Mononuclear cell (primary cell): Measurements from ENCODE around the gene GSDME. TPM values are rescaled to one million over a fixed set of nuclear protein-coding genes. Genes with fewer than 3 reads are reported as not detected.
"Not testable (repeated sequence)": the region's sequence is repeated elsewhere in the genome, so short reads cannot be mapped to it uniquely, and the experiment has no call there.

Experiments
- H3K27me3 ChIP-seq: 2 replicates; pipeline ENCODE4 v1.6.0; 2011; ENCODE audit warnings: low read length, control low read depth; ENCODE audit not compliant: insufficient read depth
- H3K4me1 ChIP-seq: 2 replicates; pipeline ENCODE4 v1.5.1; 2011; ENCODE audit warnings: mild to moderate bottlenecking, low read length, control low read depth; ENCODE audit not compliant: insufficient read depth
- H3K4me3 ChIP-seq: 2 replicates; pipeline ENCODE4 v1.5.1; 2011; ENCODE audit warnings: mild to moderate bottlenecking, low read length, moderate library complexity
- H3K9me3 ChIP-seq: 2 replicates; pipeline ENCODE4 v1.5.1; 2011; ENCODE audit warnings: low read depth, mild to moderate bottlenecking, control low read depth, low read length
- total RNA-seq: library from RNA; depleted of rRNA; stranded (reverse); fragments of >200 nt; gene quantifications from one replicate; pipeline ENCODE4 v1.2.3, GENCODE V29; 2012

The GSDME gene
- 0.84 TPM for total RNA-seq

- Histone ChIP-seq H3K9me3 (no peaks in the 10 kb centered on the region), H3K27me3 (peaks cover 61% of the 10 kb centered on the region), H3K4me1 (peaks cover 29% of the 10 kb centered on the region), H3K4me3 (peak within 1 kb of the TSS; percentile 34)
These were observed at the start of gene GSDME for GRCh38 chr7:24757353-24758275. Gene GSDME, minus strand, starts transcription at chr7:24757464. Its CDS starts 7,690 bp downstream, at chr7:24749774.

GRCh38 chr7:24802300-24802699, 45.0 kb upstream of the GSDME start:
- H3K4me3 ChIP-seq, result no peak overlapping the region
- no peaks in the 10 kb centered on the region for H3K9me3 ChIP-seq
- no peaks in the 10 kb centered on the region for H3K27me3 ChIP-seq
- no peaks in the 10 kb centered on the region for H3K4me1 ChIP-seq

DNA sequence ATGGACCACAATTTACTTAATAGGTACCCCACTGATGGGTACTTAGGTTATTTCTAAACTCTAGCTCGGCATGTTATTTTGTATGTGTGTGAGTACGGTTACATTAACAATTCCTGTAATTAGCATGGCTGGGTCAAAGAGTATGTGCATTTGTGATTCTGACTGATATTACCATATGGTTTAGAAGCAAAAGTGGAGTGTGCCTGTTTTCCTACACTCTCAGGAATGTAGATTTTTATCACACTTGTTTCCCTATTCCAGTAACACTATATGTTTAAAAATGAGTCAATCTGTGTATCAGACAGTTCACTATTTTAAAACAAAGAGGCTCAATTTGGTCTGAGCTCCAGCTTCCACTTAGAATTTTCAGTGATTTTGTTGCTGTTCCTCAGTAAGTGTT, 44.6 kb upstream of the GSDME start:
- Histone ChIP-seq H3K4me1 (no peaks in the 10 kb centered on the region), H3K9me3 (no peaks in the 10 kb centered on the region), H3K27me3 (no peaks in the 10 kb centered on the region), H3K4me3 (no peak overlapping the region)

GRCh38 chr7:24800667-24801066, 43.4 kb upstream of the GSDME start:
- Histone ChIP-seq H3K9me3 (no peaks in the 10 kb centered on the region), H3K27me3 (no peaks in the 10 kb centered on the region), H3K4me1 (no peaks in the 10 kb centered on the region), H3K4me3 (no peak overlapping the region)

- Histone ChIP-seq H3K4me3 (no peak overlapping the region), H3K27me3 (no peaks in the 10 kb centered on the region), H3K4me1 (no peaks in the 10 kb centered on the region), H3K9me3 (no peaks in the 10 kb centered on the region)
These were observed 42.8 kb upstream of the GSDME start for GRCh38 chr7:24800073-24800472.

GRCh38 chr7:24799506-24799905, 42.2 kb upstream of the GSDME start:
- H3K9me3 ChIP-seq, result no peaks in the 10 kb centered on the region
- no peaks in the 10 kb centered on the region for H3K27me3 ChIP-seq
- H3K4me1 ChIP-seq, result no peaks in the 10 kb centered on the region
- H3K4me3 ChIP-seq, result no peak overlapping the region

DNA sequence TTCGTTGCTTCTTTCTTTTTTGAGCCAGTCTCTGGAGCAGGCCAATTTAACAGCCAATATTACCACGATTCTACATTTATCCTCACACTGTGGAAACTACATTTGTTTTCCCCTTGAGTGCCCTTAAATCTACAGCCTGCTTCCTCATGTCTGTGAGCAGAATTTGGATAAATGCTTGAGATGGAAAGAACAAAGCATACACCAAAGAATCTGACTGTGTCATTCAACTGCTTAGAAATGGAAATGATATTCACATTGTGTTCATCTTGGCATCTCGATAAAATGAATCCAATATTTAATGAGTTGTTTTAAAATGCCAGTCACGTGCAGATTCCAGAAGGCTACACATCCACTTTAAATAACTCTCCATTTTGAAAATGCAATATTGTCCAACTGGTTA, 41.0 kb upstream of the GSDME start:
- Histone ChIP-seq H3K4me1 (peaks cover 8% of the 10 kb centered on the region), H3K9me3 (no peaks in the 10 kb centered on the region), H3K4me3 (no peak overlapping the region), H3K27me3 (no peaks in the 10 kb centered on the region)

- no peaks in the 10 kb centered on the region for H3K9me3 ChIP-seq
- no peak overlapping the region for H3K4me3 ChIP-seq
- no peaks in the 10 kb centered on the region for H3K27me3 ChIP-seq
- peaks cover 8% of the 10 kb centered on the region for H3K4me1 ChIP-seq
These were observed 40.0 kb upstream of the GSDME start for GRCh38 chr7:24797270-24797669.

- Histone ChIP-seq H3K4me1 (peaks cover 8% of the 10 kb centered on the region), H3K4me3 (no peak overlapping the region), H3K27me3 (no peaks in the 10 kb centered on the region), H3K9me3 (no peaks in the 10 kb centered on the region)
These were observed 38.1 kb upstream of the GSDME start for GRCh38 chr7:24795407-24795767.

DNA sequence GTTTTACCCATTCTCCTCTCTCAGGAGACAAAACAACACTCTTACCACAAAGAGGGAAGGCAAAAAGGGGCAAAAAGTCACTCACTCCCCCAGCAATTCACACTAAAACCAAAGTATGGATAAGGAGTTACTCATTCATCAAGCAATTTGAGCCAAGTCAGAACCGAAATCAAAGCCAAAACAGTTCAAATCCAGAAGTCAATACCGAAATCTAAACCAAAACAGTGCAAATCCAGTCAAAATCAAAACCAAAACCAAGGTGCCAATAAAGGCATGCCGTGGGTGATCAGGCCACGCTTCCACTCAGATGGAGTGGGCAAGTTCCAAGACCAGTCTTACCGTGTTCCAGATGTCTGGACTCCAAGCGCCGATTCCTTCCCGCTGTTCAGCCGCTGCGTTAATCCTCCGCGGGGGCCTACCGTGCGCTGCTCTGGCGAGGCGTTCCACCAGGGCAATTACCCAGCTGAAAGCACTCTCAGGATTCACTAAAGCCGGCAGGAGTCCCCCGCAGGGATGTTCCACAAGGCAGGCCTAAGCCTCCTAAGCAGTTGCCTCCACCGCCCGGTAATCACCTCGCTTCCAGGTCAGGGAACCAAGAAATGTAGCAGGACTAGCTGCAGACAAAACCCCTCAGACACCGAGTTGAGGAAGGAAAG, 37.6 kb upstream of the GSDME start:
- H3K9me3 ChIP-seq, H3K27me3 ChIP-seq, H3K4me1 ChIP-seq, H3K4me3 ChIP-seq: not testable (repeated sequence)

GRCh38 chr7:24793982-24794648, 36.9 kb upstream of the GSDME start:
- no peaks in the 10 kb centered on the region for H3K9me3 ChIP-seq

GRCh38 chr7:24788961-24789576, 31.8 kb upstream of the GSDME start:
- H3K9me3 ChIP-seq, result no peaks in the 10 kb centered on the region
- H3K4me3 ChIP-seq, result no peak overlapping the region
- H3K27me3 ChIP-seq, result no peaks in the 10 kb centered on the region
- peaks cover 22% of the 10 kb centered on the region for H3K4me1 ChIP-seq

More at GRCh38 chr7:24793982-24794648, 36.9 kb upstream of the GSDME start:
- Histone ChIP-seq H3K27me3 (no peaks in the 10 kb centered on the region), H3K4me1 (peaks cover 8% of the 10 kb centered on the region), H3K4me3 (no peak overlapping the region)

- Histone ChIP-seq H3K4me3 (no peak overlapping the region), H3K9me3 (no peaks in the 10 kb centered on the region), H3K4me1 (peaks cover 18% of the 10 kb centered on the region), H3K27me3 (no peaks in the 10 kb centered on the region)
These were observed 30.8 kb upstream of the GSDME start for GRCh38 chr7:24788075-24788474.

DNA sequence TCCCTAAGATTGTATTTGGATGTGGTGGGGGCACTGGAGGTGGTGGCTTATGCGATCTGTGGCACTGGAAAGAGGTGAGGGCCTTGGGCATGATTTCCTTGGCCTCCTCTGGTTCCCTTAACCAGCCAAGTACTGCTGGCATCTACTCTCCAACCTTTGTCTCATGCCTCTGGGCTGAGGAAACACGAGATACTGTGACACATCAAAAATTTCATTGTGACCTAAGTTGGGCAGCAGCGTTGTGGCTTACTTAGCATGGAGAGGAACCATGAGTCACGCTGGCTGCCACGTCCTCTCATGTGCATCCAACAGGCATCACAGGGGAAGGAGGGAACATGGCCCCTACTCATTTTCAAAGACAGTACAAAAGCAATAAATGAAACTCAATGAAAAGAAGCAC, 29.7 kb upstream of the GSDME start:
- Histone ChIP-seq H3K27me3 (no peaks in the 10 kb centered on the region), H3K9me3 (no peaks in the 10 kb centered on the region), H3K4me3 (no peak overlapping the region), H3K4me1 (peaks cover 18% of the 10 kb centered on the region)

- H3K27me3 ChIP-seq, result no peaks in the 10 kb centered on the region
- no peaks in the 10 kb centered on the region for H3K9me3 ChIP-seq
- H3K4me1 ChIP-seq, result peaks cover 22% of the 10 kb centered on the region
- no peak overlapping the region for H3K4me3 ChIP-seq
These were observed 29.0 kb upstream of the GSDME start for GRCh38 chr7:24786306-24786705.
